H1 (cell line): ENCODE measurements around the gene TUBB2B. TPM values are rescaled to one million over a fixed set of nuclear protein-coding genes. Genes with fewer than 3 reads are reported as not detected.
A peak's percentile ranks its signal among the peaks of the same experiment; 100 is the strongest.

Experiments used
- CTCF ChIA-PET: fragments of 300-600 bp; sonication (Branson Sonifier 250); formaldehyde crosslinking; loops from one replicate; lab custom pipeline; 2021; ENCODE audit not compliant: partially characterized antibody; lab: Charles Lee
- POLR2A ChIA-PET: fragments of 300-600 bp; sonication (Branson Sonifier 250); formaldehyde crosslinking; loops from one replicate; lab custom pipeline; 2021; ENCODE audit warnings: inconsistent platforms; ENCODE audit not compliant: partially characterized antibody; lab: Charles Lee
- DNase-seq, 2 experiments: peaks; one replicate each; pipeline versions ENCODE4 v3.0.0 to v3.0.0-alpha.2; 2010 to 2022; ENCODE audit warnings: low spot score in 2 of 2, low read depth in 1 of 2, mixed read lengths in 1 of 2
- FAIRE-seq: peaks from 2 replicates; lab custom pipeline; 2011; peaks lifted over from hg19 to GRCh38; lab: Jason Lieb, UNC
- H2AFZ ChIP-seq: 2 replicates; pipeline ENCODE4 v1.8.1; 2012; ENCODE audit warnings: low read length, inconsistent platforms
- H2AK5ac ChIP-seq: 2 replicates; pipeline ENCODE4 v1.6.1; 2013; ENCODE audit warnings: low read depth, low read length
- H2BK120ac ChIP-seq: replicated peaks from 2 replicates; pipeline ENCODE3; 2013; ENCODE audit warnings: low read depth, low read length, inconsistent platforms
- H2BK12ac ChIP-seq: 2 replicates; pipeline ENCODE4 v1.6.1; 2013; ENCODE audit warnings: low read depth, low read length
- H2BK15ac ChIP-seq: 2 replicates; pipeline ENCODE4 v1.6.1; 2013; ENCODE audit warnings: low read length
- H2BK20ac ChIP-seq: 2 replicates; pipeline ENCODE4 v1.6.1; 2013; ENCODE audit warnings: low read length
- H2BK5ac ChIP-seq: 2 replicates; pipeline ENCODE4 v1.6.1; 2013; ENCODE audit warnings: low read depth, low read length
- H3K14ac ChIP-seq: 2 replicates; pipeline ENCODE4 v1.6.1; 2013; ENCODE audit warnings: inconsistent platforms; ENCODE audit not compliant: insufficient read length
- H3K18ac ChIP-seq: 2 replicates; pipeline ENCODE4 v1.6.1; 2013; ENCODE audit warnings: low read length; ENCODE audit errors: extremely low read depth
- H3K23ac ChIP-seq: 2 replicates; pipeline ENCODE4 v1.6.1; 2013; ENCODE audit warnings: inconsistent platforms; ENCODE audit not compliant: insufficient read length
- H3K23me2 ChIP-seq: 2 replicates; pipeline ENCODE4 v1.6.1; 2013; ENCODE audit warnings: low read depth, low read length
- H3K27ac ChIP-seq: 2 replicates; pipeline ENCODE4 v1.6.1; 2011; ENCODE audit warnings: low read depth, low read length, inconsistent platforms
- H3K27me3 ChIP-seq, 4 experiments: replicated peaks in 1 of 4; 1 replicate in 1 of 4; 2 replicates in 3 of 4; pipeline versions ENCODE4 v1.6.1 to v1.8.1; 2011 to 2013; ENCODE audit warnings: low read length in 3 of 4, mild to moderate bottlenecking in 3 of 4, inconsistent platforms in 2 of 4, mixed read lengths in 2 of 4, moderate library complexity in 1 of 4; ENCODE audit not compliant: control insufficient read depth in 3 of 4, insufficient read depth in 3 of 4; ENCODE audit errors: extremely low read depth in 1 of 4
- H3K36me3 ChIP-seq, 4 experiments: 2 replicates each; pipeline versions ENCODE4 v1.6.1 to v1.8.1; 2011 to 2013; ENCODE audit warnings: mild to moderate bottlenecking in 4 of 4, low read length in 3 of 4, moderate library complexity in 2 of 4, control low read depth in 1 of 4, inconsistent platforms in 1 of 4; ENCODE audit not compliant: insufficient read depth in 4 of 4, control insufficient read depth in 2 of 4
- H3K4ac ChIP-seq: replicated peaks from 2 replicates; pipeline ENCODE3; 2013; ENCODE audit warnings: low read length, low read depth, mixed read lengths, inconsistent platforms; ENCODE audit not compliant: insufficient read length
- H3K4me1 ChIP-seq, 4 experiments: replicated peaks in 1 of 4; 1 replicate in 1 of 4; 2 replicates in 3 of 4; pipeline versions ENCODE4 v1.6.1 to v1.8.1; 2011 to 2013; ENCODE audit warnings: low read length in 3 of 4, inconsistent platforms in 2 of 4, mixed read lengths in 1 of 4; ENCODE audit not compliant: insufficient read depth in 4 of 4, control insufficient read depth in 3 of 4
- H3K4me2 ChIP-seq, 2 experiments: 2 replicates each; pipeline versions ENCODE4 v1.6.1 to v1.8.1; 2011 to 2013; ENCODE audit warnings: low read depth in 2 of 2, low read length in 2 of 2, control low read depth in 1 of 2, inconsistent platforms in 1 of 2, mild to moderate bottlenecking in 1 of 2; ENCODE audit not compliant: insufficient read depth in 1 of 2
- H3K4me3 ChIP-seq, 4 experiments: fragments of 200-600, 300-600 bp in 1 of 4; sonication (generic), shearing (Covaris generic), sonication (Bioruptor Twin) in 1 of 4; 2 replicates each; pipeline versions ENCODE4 v1.5.1 to v1.8.1; 2011 to 2016; ENCODE audit warnings: low read length in 4 of 4, low read depth in 3 of 4, control low read depth in 2 of 4, inconsistent platforms in 2 of 4, mild to moderate bottlenecking in 2 of 4, mixed read lengths in 1 of 4, moderate library complexity in 1 of 4; ENCODE audit not compliant: insufficient read depth in 2 of 4; ENCODE audit errors: extremely low read depth in 1 of 4
- H3K56ac ChIP-seq: replicated peaks from 2 replicates; pipeline ENCODE3; 2013; ENCODE audit warnings: low read depth, mild to moderate bottlenecking, mixed read lengths, low read length, inconsistent platforms; ENCODE audit not compliant: insufficient read length
- H3K79me1 ChIP-seq: 2 replicates; pipeline ENCODE4 v1.6.1; 2013; ENCODE audit warnings: low read depth, low read length, control low read depth
- H3K79me2 ChIP-seq, 2 experiments: 2 replicates each; pipeline versions ENCODE4 v1.6.1 to v1.8.1; 2012 to 2013; ENCODE audit warnings: low read length in 2 of 2, mild to moderate bottlenecking in 2 of 2, inconsistent platforms in 1 of 2; ENCODE audit not compliant: insufficient read depth in 2 of 2, control insufficient read depth in 1 of 2
- H3K9ac ChIP-seq, 4 experiments: replicated peaks in 1 of 4; 1 replicate in 1 of 4; 2 replicates in 3 of 4; pipeline versions ENCODE4 v1.6.1 to v1.8.1; 2011 to 2013; ENCODE audit warnings: low read depth in 3 of 4, low read length in 3 of 4, control low read depth in 2 of 4, mild to moderate bottlenecking in 2 of 4, moderate library complexity in 2 of 4, inconsistent platforms in 1 of 4; ENCODE audit errors: extremely low read depth in 1 of 4
- H3K9me3 ChIP-seq, 2 experiments: 2 replicates each; pipeline versions ENCODE4 v1.6.1 to v1.8.1; 2012 to 2013; ENCODE audit warnings: mild to moderate bottlenecking in 2 of 2, moderate library complexity in 2 of 2, control low read depth in 1 of 2, inconsistent platforms in 1 of 2, low read depth in 1 of 2, low read length in 1 of 2, mixed read lengths in 1 of 2; ENCODE audit not compliant: insufficient read depth in 2 of 2
- H4K20me1 ChIP-seq, 2 experiments: replicated peaks in 1 of 2; 2 replicates each; pipeline versions ENCODE3 to v1.8.1; 2011 to 2013; ENCODE audit warnings: inconsistent platforms in 2 of 2, low read length in 2 of 2, mild to moderate bottlenecking in 1 of 2; ENCODE audit not compliant: insufficient read depth in 2 of 2, control insufficient read depth in 1 of 2
- H4K5ac ChIP-seq: 2 replicates; pipeline ENCODE4 v1.6.1; 2013; ENCODE audit warnings: low read length, low read depth, mixed read lengths, inconsistent platforms; ENCODE audit not compliant: insufficient read length
- H4K8ac ChIP-seq: 2 replicates; pipeline ENCODE4 v1.8.0; 2013; ENCODE audit warnings: mild to moderate bottlenecking, moderate library complexity, low read length, inconsistent platforms; ENCODE audit not compliant: insufficient read depth; ENCODE audit errors: extremely low read depth
- H4K91ac ChIP-seq: replicated peaks from 2 replicates; pipeline ENCODE3; 2013; ENCODE audit warnings: low read length, mixed read lengths, inconsistent platforms; ENCODE audit not compliant: insufficient read length
- KDM1A ChIP-seq: fragments of 200-600, 300-600 bp; sonication (generic); IDR thresholded peaks from 2 replicates; pipeline ENCODE4 v1.7.1; 2016; ENCODE audit warnings: mild to moderate bottlenecking, low read length, borderline replicate concordance
- TEAD4 ChIP-seq: IDR thresholded peaks from 2 replicates; pipeline ENCODE4 v1.6.1; 2012; ENCODE audit warnings: low read depth, low read length, inconsistent platforms, mixed read lengths
- WGBS, 2 experiments: shearing (Covaris generic) in 1 of 2; methylation state at CpG; one replicate each; pipeline versions ENCODE4 v1.1.6 to v1.1.7; 2013 to 2015; ENCODE audit warnings: low lambda C conversion rate in 2 of 2, mixed read lengths in 2 of 2, inconsistent platforms in 1 of 2, low coverage in 1 of 2, missing lambda C conversion rate in 1 of 2; ENCODE audit not compliant: insufficient replicate concordance in 2 of 2, insufficient coverage in 1 of 2, insufficient read length in 1 of 2; ENCODE audit errors: extremely low coverage in 1 of 2, missing lambda C conversion rate in 1 of 2; 5-methylcytosine and 5-hydroxymethylcytosine counted together
- polyA plus RNA-seq, 7 experiments: library from polyadenylated mRNA; depleted of rRNA in 3 of 7; stranded (reverse) in 5 of 7; unstranded in 2 of 7; fragments of >200 nt in 5 of 7; fragments of 200-250 nt in 2 of 7; gene quantifications; 1 replicate in 5 of 7; 2 replicates in 1 of 7; 4 replicates in 1 of 7; pipeline versions ENCODE4 v1.2.1 to v1.2.3, GENCODE V29; 2011 to 2013; ENCODE audit warnings: missing spikeins in 2 of 7, mixed read lengths in 2 of 7
- total RNA-seq: library from RNA; stranded (reverse); fragmentation: NEBNext Ultra II Directional; extraction: Animal tissue kit (Norgen Biotek cat#: 25700); gene quantifications from 2 replicates; pipeline ENCODE4 v1.2.1, GENCODE V29; 2021
- TF ChIP-seq, protein P1 (sequence below), 3 experiments: IDR thresholded peaks; 1 replicate in 2 of 3; 2 replicates in 1 of 3; pipeline versions ENCODE4 v1.5.1 to v1.6.1; 2011; ENCODE audit warnings: low read length in 3 of 3, mild to moderate bottlenecking in 3 of 3, inconsistent platforms in 2 of 3, low read depth in 1 of 3, moderate library complexity in 1 of 3; ENCODE audit not compliant: insufficient read depth in 1 of 3; ENCODE audit errors: control extremely low read depth in 1 of 3

Gene TUBB2B
- total and polyA plus RNA-seq, 2 of the 8 experiments (the other 6 are each of a cell fraction or from before 2014, with no cell fraction given): 612 to 722 TPM

DNA sequence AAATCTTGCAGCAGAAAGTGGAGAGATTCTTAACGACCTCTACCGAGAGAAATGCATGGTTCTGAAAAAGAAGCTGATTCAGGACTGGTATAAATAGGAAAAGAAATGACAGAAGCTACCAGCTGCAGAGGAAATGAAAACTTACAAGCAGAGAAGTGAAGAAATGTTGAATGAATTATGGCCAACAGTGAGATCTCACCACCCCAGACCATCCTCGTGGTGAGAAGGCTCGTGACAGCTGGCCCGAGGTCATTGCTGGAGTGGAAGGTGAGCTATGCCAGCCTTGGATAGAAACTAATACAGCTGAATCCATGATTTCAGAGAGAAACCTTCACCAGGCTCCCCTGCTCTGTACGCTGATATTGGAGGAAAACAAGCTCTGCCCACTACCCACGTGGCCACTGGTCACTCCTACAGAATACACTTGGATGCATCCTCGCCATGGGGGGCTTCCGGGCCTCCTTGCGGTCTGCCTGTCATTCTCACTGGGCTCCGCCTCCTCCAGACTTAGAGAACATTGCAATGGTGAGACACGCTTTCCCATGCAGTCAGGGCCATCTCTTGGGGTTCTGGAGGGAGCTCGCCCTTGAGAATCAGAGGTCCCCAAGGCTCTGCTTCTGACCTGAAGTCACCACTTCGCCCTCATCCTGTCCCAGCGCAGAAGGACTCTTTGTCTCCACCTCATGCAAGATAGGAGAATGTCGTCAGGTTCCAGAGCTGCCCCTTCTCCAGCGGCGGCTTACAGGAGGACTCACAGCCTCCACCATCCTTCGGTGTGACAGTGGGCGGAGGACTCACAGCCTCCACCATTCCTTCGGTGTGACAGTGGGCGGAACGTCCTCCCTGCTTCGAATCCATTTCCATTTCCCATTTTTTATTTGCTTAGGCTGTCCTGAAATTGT, 10.6 kb upstream of the TUBB2B start:
- ChIA-PET CTCF (interaction anchor here (0.7 to 17.3 kb wide), 16 partner anchors 9 to 150 kb away, joined by 3 to 263 read pairs (median 4); no protein-coding TSS in a partner anchor), POLR2A (interaction anchor here (1.0 to 3.4 kb wide), 8 partner anchors 8 to 90 kb away, joined by 3 to 15 read pairs (median 3); no protein-coding TSS in a partner anchor)
- no peak overlapping the region for H3K14ac ChIP-seq

More for the DNA sequence above, 10.6 kb upstream of the TUBB2B start:
- no peak overlapping the region for H4K8ac ChIP-seq
- no peak overlapping the region for H3K23ac ChIP-seq
- H4K20me1 ChIP-seq: no peaks in the 10 kb centered on the region
- H3K4me2 ChIP-seq: no peak overlapping the region
- no peak overlapping the region for H3K4ac ChIP-seq
- H2BK120ac ChIP-seq: no peak overlapping the region
- no peaks in the 10 kb centered on the region; the same call in 1 of the 2 replicates for H3K79me1 ChIP-seq
- H3K9me3 ChIP-seq: no peaks in the 10 kb centered on the region
- WGBS, 2 experiments: 93% methylated on average over 24 of the region's 24 CpGs; no CpG with 5 or more reads in 1 of the 2 experiments
- H3K23me2 ChIP-seq: no peaks in the 10 kb centered on the region
- no peak overlapping the region for H2AFZ ChIP-seq
- H3K79me2 ChIP-seq: no peaks in the 10 kb centered on the region
- TF ChIP-seq TEAD4 (no peak), KDM1A (no peak)
- TF ChIP-seq, protein P1, sequence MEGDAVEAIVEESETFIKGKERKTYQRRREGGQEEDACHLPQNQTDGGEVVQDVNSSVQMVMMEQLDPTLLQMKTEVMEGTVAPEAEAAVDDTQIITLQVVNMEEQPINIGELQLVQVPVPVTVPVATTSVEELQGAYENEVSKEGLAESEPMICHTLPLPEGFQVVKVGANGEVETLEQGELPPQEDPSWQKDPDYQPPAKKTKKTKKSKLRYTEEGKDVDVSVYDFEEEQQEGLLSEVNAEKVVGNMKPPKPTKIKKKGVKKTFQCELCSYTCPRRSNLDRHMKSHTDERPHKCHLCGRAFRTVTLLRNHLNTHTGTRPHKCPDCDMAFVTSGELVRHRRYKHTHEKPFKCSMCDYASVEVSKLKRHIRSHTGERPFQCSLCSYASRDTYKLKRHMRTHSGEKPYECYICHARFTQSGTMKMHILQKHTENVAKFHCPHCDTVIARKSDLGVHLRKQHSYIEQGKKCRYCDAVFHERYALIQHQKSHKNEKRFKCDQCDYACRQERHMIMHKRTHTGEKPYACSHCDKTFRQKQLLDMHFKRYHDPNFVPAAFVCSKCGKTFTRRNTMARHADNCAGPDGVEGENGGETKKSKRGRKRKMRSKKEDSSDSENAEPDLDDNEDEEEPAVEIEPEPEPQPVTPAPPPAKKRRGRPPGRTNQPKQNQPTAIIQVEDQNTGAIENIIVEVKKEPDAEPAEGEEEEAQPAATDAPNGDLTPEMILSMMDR (IDR thresholded peaks at IDR 0.05; ENCODE audit: control extremely low read depth in 1 of 3, insufficient read depth in 1 of 3, low read depth in 1 of 3, low read length in 3 of 3): peak in 2 of 3 experiments; percentile 6 to 14; a peak in 2 of 4 replicates
- FAIRE-seq: no peak
- H3K36me3 ChIP-seq: no peaks in the 10 kb centered on the region
- H3K56ac ChIP-seq: no peak overlapping the region
- H2BK12ac ChIP-seq: no peak overlapping the region
- H3K9ac ChIP-seq: no peak overlapping the region
- no peak overlapping the region for H4K5ac ChIP-seq
- no peak overlapping the region for H3K27ac ChIP-seq
- H3K27me3 ChIP-seq: no peaks in the 10 kb centered on the region; a peak in 1 of 7 replicates
- no peak for DNase-seq
- no peak overlapping the region for H2BK15ac ChIP-seq
- no peak overlapping the region for H2BK5ac ChIP-seq
- H3K18ac ChIP-seq: no peak overlapping the region; the same call in 1 of the 2 replicates
- no peak overlapping the region for H4K91ac ChIP-seq
- H2BK20ac ChIP-seq: no peak overlapping the region
- H2AK5ac ChIP-seq: no peak overlapping the region
- H3K4me3 ChIP-seq: no peak overlapping the region
- H3K4me1 ChIP-seq: peaks cover 0 to 5% (median 0%) of the 10 kb centered on the region in 4 experiments; a peak in 3 of 7 replicates
